ENCODE measurements around the gene PBX1. TPM values are rescaled to one million over a fixed set of nuclear protein-coding genes. Genes with fewer than 3 reads are reported as not detected.

PBX1 gene
- total and polyA plus RNA-seq, 2 experiments from 2014 or later, result 40.0 to 104 TPM

DNA sequence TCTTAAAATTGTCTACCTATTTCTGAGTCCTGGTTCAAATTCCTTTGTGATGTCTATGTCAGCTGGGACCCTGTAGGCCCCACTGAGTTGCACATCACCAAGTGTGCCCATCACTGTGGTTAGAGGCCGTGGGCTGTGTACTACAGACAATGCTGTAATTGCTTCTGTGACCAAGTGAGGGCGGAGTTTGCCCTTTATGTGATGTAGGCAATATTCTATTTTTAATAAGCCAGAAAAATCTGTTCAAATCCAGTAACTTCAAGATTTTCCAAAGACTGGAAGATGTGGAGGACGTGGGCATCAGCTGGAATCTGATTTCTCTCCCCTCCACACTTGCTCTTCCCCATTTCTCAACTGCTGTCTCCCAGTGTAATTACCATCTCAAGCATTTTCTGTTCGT lies 215.4 kb downstream of the PBX1 start:
- H3K4me3 Mint-ChIP-seq, result no peak overlapping the region
- no peaks in the 10 kb centered on the region for H3K36me3 Mint-ChIP-seq (ENCODE audit: low read depth)
- Histone ChIP-seq H4K20me1 (replicated peaks; ENCODE audit: insufficient read depth) (peaks cover 6% of the 10 kb centered on the region; the same call in 1 of the 2 replicates), H3F3A (replicated peaks; ENCODE audit: low read depth) (no peaks in the 10 kb centered on the region), H3K4me2 (no peak overlapping the region), H2AFZ (no peak overlapping the region), H3K79me2 (replicated peaks; ENCODE audit: insufficient read depth) (peaks cover 86% of the 10 kb centered on the region), H3K27me3 (ENCODE audit: insufficient read depth) (no peaks in the 10 kb centered on the region), H3K36me3 (ENCODE audit: insufficient read depth) (no peaks in the 10 kb centered on the region), H3K27ac (ENCODE audit: low read depth) (0 out of 2 replicates have a peak overlapping the region, but pooled peaks have one; percentile 58), H3K4me1 (ENCODE audit: insufficient read depth) (peaks cover 51% of the 10 kb centered on the region), H3K9me2 (ENCODE audit: insufficient read depth) (no peaks in the 10 kb centered on the region), H3K4me3 (no peak overlapping the region)
- peaks cover 7% of the 10 kb centered on the region for H3K27me3 Mint-ChIP-seq (ENCODE audit: insufficient read depth, low read depth, poor library complexity)
- no peak; the same call in 2 of the 3 replicates for ATAC-seq
- DNase-seq (ENCODE audit: low spot score), result no peak
- H3K9me3 Mint-ChIP-seq, result no peaks in the 10 kb centered on the region
- no peak overlapping the region for H3K27ac Mint-ChIP-seq
- peaks cover 70% of the 10 kb centered on the region for H3K4me1 Mint-ChIP-seq
- TF ChIP-seq, protein P1, sequence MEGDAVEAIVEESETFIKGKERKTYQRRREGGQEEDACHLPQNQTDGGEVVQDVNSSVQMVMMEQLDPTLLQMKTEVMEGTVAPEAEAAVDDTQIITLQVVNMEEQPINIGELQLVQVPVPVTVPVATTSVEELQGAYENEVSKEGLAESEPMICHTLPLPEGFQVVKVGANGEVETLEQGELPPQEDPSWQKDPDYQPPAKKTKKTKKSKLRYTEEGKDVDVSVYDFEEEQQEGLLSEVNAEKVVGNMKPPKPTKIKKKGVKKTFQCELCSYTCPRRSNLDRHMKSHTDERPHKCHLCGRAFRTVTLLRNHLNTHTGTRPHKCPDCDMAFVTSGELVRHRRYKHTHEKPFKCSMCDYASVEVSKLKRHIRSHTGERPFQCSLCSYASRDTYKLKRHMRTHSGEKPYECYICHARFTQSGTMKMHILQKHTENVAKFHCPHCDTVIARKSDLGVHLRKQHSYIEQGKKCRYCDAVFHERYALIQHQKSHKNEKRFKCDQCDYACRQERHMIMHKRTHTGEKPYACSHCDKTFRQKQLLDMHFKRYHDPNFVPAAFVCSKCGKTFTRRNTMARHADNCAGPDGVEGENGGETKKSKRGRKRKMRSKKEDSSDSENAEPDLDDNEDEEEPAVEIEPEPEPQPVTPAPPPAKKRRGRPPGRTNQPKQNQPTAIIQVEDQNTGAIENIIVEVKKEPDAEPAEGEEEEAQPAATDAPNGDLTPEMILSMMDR (conservative IDR thresholded peaks at IDR 0.05; ENCODE audit: low read depth in 2 of 2), result peak; percentile 50 to 55
- TF ChIP-seq EZH2 (IDR thresholded peaks at IDR 0.05; ENCODE audit: low read depth, unreplicated experiment), result no peak
- TF ChIP-seq NANOG (IDR thresholded peaks at IDR 0.05; ENCODE audit: borderline replicate concordance), result no peak
- TF ChIP-seq, protein P2, sequence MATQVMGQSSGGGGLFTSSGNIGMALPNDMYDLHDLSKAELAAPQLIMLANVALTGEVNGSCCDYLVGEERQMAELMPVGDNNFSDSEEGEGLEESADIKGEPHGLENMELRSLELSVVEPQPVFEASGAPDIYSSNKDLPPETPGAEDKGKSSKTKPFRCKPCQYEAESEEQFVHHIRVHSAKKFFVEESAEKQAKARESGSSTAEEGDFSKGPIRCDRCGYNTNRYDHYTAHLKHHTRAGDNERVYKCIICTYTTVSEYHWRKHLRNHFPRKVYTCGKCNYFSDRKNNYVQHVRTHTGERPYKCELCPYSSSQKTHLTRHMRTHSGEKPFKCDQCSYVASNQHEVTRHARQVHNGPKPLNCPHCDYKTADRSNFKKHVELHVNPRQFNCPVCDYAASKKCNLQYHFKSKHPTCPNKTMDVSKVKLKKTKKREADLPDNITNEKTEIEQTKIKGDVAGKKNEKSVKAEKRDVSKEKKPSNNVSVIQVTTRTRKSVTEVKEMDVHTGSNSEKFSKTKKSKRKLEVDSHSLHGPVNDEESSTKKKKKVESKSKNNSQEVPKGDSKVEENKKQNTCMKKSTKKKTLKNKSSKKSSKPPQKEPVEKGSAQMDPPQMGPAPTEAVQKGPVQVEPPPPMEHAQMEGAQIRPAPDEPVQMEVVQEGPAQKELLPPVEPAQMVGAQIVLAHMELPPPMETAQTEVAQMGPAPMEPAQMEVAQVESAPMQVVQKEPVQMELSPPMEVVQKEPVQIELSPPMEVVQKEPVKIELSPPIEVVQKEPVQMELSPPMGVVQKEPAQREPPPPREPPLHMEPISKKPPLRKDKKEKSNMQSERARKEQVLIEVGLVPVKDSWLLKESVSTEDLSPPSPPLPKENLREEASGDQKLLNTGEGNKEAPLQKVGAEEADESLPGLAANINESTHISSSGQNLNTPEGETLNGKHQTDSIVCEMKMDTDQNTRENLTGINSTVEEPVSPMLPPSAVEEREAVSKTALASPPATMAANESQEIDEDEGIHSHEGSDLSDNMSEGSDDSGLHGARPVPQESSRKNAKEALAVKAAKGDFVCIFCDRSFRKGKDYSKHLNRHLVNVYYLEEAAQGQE (IDR thresholded peaks at IDR 0.05; ENCODE audit: unreplicated experiment), result no peak
- TF ChIP-seq CREB1 (CRISPR knock-in tag; IDR thresholded peaks at IDR 0.05; ENCODE audit: low read depth), result no peak

DNA sequence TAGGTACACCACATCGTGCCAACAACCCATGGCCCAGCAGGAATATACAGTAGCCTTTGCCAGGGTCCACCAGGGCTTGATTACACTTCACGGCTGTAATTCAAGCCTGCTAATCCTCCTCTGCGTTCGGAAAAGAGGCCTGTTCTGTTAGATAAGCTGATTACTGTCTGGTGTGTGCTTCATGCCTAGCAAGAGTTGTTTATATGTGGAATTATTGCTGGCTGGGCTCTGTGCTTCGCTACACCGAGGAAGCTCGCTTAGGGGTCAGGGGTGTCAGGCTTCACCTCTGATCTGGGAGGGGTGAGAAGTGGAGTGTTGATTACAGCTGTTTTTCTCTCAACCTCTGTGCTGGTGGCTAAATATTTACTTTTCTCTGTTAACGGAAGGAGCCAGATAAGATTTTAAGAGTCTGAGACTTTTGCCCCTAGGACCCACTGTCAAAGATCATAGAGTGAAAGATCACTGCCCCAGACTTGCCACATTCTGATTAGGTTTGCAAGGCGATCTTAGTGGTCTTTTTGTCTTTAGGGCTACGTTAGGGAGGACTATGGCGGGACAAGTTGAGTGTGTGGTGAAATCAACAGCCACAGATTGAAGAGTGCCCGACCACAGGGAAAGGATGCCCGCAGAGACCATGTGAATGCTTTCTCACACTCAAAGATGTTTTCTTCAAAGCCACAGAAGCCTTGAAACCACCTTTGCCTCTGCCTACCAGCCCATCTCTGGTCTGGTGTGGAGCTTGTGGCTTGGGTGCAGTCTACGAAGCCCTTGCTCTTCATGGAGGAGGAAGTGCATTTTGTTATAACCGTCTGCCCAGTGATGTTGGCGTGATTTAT lies 216.1 kb downstream of the PBX1 start:
- H3K27me3 Mint-ChIP-seq (ENCODE audit: insufficient read depth, low read depth, poor library complexity), result peaks cover 7% of the 10 kb centered on the region
- Histone ChIP-seq H2AFZ (no peak overlapping the region), H3K4me2 (no peak overlapping the region), H3K79me2 (replicated peaks; ENCODE audit: insufficient read depth) (peaks cover 82% of the 10 kb centered on the region), H3K27ac (ENCODE audit: low read depth) (0 out of 2 replicates have a peak overlapping the region, but pooled peaks have one; percentile 58), H4K20me1 (replicated peaks; ENCODE audit: insufficient read depth) (peaks cover 6% of the 10 kb centered on the region; the same call in 1 of the 2 replicates), H3K4me1 (ENCODE audit: insufficient read depth) (peaks cover 49% of the 10 kb centered on the region), H3K9me2 (ENCODE audit: insufficient read depth) (no peaks in the 10 kb centered on the region), H3K27me3 (ENCODE audit: insufficient read depth) (no peaks in the 10 kb centered on the region), H3F3A (replicated peaks; ENCODE audit: low read depth) (no peaks in the 10 kb centered on the region), H3K36me3 (ENCODE audit: insufficient read depth) (no peaks in the 10 kb centered on the region), H3K4me3 (no peak overlapping the region)
- no peaks in the 10 kb centered on the region for H3K9me3 Mint-ChIP-seq
- no peak for DNase-seq (ENCODE audit: low spot score)
- H3K27ac Mint-ChIP-seq, result 0 out of 2 replicates have a peak overlapping the region, but pooled peaks have one; percentile 3
- no peaks in the 10 kb centered on the region for H3K36me3 Mint-ChIP-seq (ENCODE audit: low read depth)
- H3K4me1 Mint-ChIP-seq, result peaks cover 71% of the 10 kb centered on the region
- ATAC-seq, result no peak
- no peak overlapping the region for H3K4me3 Mint-ChIP-seq
- TF ChIP-seq POLR2AphosphoS5 (IDR thresholded peaks at IDR 0.05; ENCODE audit: low read depth) (no peak), ZNF114 (CRISPR knock-in tag; IDR thresholded peaks at IDR 0.05) (no peak), ZNF331 (CRISPR knock-in tag; IDR thresholded peaks at IDR 0.05; ENCODE audit: low read depth) (no peak), EZH2phosphoT487 (IDR thresholded peaks at IDR 0.05; ENCODE audit: unreplicated experiment) (no peak)
- TF ChIP-seq, protein P1 (conservative IDR thresholded peaks at IDR 0.05; ENCODE audit: low read depth in 2 of 2), result no peak
- TF ChIP-seq, protein P2 (IDR thresholded peaks at IDR 0.05; ENCODE audit: unreplicated experiment), result no peak
- TF ChIP-seq, protein P3, sequence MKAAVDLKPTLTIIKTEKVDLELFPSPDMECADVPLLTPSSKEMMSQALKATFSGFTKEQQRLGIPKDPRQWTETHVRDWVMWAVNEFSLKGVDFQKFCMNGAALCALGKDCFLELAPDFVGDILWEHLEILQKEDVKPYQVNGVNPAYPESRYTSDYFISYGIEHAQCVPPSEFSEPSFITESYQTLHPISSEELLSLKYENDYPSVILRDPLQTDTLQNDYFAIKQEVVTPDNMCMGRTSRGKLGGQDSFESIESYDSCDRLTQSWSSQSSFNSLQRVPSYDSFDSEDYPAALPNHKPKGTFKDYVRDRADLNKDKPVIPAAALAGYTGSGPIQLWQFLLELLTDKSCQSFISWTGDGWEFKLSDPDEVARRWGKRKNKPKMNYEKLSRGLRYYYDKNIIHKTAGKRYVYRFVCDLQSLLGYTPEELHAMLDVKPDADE (IDR thresholded peaks at IDR 0.05), result no peak

All from GM23338 (cell line).